Measurements from ENCODE around the gene VGF. TPM values are rescaled to one million over a fixed set of nuclear protein-coding genes. Genes with fewer than 3 reads are reported as not detected.

The VGF gene
- total RNA-seq, 3 donors from 2014 or later, result 0.38 to 0.84 (median 0.46) TPM

- no peaks in the 10 kb centered on the region for H3K36me3 ChIP-seq (ENCODE audit: low read depth)
- no peak for TF ChIP-seq CTCF (IDR thresholded peaks at IDR 0.05)
- H3K4me1 ChIP-seq (ENCODE audit: low read depth), result peaks cover 32% of the 10 kb centered on the region
- ATAC-seq (peak; percentile 40), DNase-seq (peak in 1 of 3 donors; percentile 65)
- H3K9me3 ChIP-seq, result no peaks in the 10 kb centered on the region
- intact Hi-C loops (cut with DNase I, micrococcal nuclease), result no loop called here
- no peak overlapping the region for H3K4me3 ChIP-seq
Measured at GRCh38 chr7:101163279-101164070, 1.9 kb downstream of the VGF start.

GRCh38 chr7:101162551-101163278, 2.7 kb downstream of the VGF start:
- ATAC-seq, result peak; percentile 65
- TF ChIP-seq CTCF (IDR thresholded peaks at IDR 0.05), result no peak
- intact Hi-C loops (cut with DNase I, micrococcal nuclease), result no loop called here
- H3K4me3 ChIP-seq, result no peak overlapping the region
- H3K36me3 ChIP-seq (ENCODE audit: low read depth), result no peaks in the 10 kb centered on the region
- peaks cover 32% of the 10 kb centered on the region for H3K4me1 ChIP-seq (ENCODE audit: low read depth)
- DNase-seq, result peak; percentile 45 to 74 (median 74)
- no peaks in the 10 kb centered on the region for H3K9me3 ChIP-seq

- TF ChIP-seq CTCF (IDR thresholded peaks at IDR 0.05), result no peak
- intact Hi-C loops (cut with DNase I, micrococcal nuclease), result no loop called here
- H3K4me3 ChIP-seq, result no peak overlapping the region
- H3K4me1 ChIP-seq (ENCODE audit: low read depth), result peaks cover 38% of the 10 kb centered on the region
- no peak for DNase-seq
- H3K9me3 ChIP-seq, result no peaks in the 10 kb centered on the region
- H3K36me3 ChIP-seq (ENCODE audit: low read depth), result no peaks in the 10 kb centered on the region
- ATAC-seq, result no peak
Measured at GRCh38 chr7:101161692-101162471, 3.5 kb downstream of the VGF start.

- ATAC-seq, result peak; percentile 15
- intact Hi-C loops (cut with DNase I, micrococcal nuclease), result no loop called here
- no peak for DNase-seq
- Histone ChIP-seq H3K4me1 (ENCODE audit: low read depth) (peaks cover 36% of the 10 kb centered on the region), H3K9me3 (no peaks in the 10 kb centered on the region), H3K4me3 (no peak overlapping the region), H3K36me3 (ENCODE audit: low read depth) (no peaks in the 10 kb centered on the region)
- TF ChIP-seq CTCF (IDR thresholded peaks at IDR 0.05), result no peak
Measured at GRCh38 chr7:101160910-101161309, 4.5 kb downstream of the VGF start.
